Astrocyte (in vitro differentiated cells and primary cell): ENCODE data around the gene PLXNC1.

Experiments
- EZH2 ChIP-seq: IDR thresholded peaks from 2 replicates; pipeline ENCODE4 v1.6.1; 2012; ENCODE audit warnings: mild to moderate bottlenecking, low read length, inconsistent platforms; ENCODE audit not compliant: insufficient read depth
- TF ChIP-seq, protein P1 (sequence below): IDR thresholded peaks from 2 replicates; pipeline ENCODE4 v1.5.1; 2011; ENCODE audit warnings: low read depth, mild to moderate bottlenecking, inconsistent platforms, low read length, moderate library complexity; ENCODE audit not compliant: insufficient read depth

DNA sequence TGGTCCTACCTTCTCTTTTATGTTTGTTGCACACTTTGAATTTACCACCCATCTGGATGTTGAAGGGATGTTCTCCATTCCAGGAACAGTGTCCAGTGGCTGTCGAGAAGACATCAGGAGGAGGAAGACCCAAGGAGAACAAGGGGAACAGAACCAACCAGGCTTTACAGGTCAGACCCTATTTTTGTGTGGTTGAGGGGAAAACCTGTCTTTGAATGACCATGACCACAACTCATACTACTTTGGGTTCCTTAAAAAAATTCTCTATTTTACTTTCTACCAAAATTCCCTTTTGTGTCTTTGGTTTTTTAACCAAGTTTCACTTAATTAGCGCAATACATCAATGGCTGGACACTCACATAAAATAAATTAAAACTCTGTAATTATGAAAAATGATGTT, 78.7 kb downstream of the PLXNC1 start:
- TF ChIP-seq, protein P1, sequence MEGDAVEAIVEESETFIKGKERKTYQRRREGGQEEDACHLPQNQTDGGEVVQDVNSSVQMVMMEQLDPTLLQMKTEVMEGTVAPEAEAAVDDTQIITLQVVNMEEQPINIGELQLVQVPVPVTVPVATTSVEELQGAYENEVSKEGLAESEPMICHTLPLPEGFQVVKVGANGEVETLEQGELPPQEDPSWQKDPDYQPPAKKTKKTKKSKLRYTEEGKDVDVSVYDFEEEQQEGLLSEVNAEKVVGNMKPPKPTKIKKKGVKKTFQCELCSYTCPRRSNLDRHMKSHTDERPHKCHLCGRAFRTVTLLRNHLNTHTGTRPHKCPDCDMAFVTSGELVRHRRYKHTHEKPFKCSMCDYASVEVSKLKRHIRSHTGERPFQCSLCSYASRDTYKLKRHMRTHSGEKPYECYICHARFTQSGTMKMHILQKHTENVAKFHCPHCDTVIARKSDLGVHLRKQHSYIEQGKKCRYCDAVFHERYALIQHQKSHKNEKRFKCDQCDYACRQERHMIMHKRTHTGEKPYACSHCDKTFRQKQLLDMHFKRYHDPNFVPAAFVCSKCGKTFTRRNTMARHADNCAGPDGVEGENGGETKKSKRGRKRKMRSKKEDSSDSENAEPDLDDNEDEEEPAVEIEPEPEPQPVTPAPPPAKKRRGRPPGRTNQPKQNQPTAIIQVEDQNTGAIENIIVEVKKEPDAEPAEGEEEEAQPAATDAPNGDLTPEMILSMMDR = no peak
- TF ChIP-seq EZH2 = no peak
